ENCODE results near the gene PRELID3B.
"Not testable (repeated sequence)": the region's sequence is repeated elsewhere in the genome, so short reads cannot be mapped to it uniquely, and the experiment has no call there.

Gene PRELID3B

DNA sequence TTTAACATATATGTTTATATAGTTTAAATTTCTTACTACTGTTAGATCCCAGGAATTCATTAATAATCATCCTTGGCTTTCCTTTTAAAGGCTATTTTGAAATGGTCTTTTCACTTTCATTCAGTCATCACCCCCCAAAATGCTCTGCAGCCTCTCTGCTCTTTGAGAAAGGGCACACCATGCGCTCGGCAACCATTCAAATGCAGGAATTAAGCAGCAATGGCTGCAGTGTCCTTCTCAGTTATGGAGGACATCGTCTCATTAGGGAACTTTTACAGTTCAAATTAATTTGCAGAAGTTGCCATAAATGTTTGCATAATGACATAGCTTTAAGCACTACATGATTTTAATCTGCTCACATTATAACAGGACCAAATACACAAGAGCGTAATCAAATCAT lies 17.1 kb downstream of the PRELID3B start:
- no peak for DNase-seq (ENCODE audit: low spot score)

DNA sequence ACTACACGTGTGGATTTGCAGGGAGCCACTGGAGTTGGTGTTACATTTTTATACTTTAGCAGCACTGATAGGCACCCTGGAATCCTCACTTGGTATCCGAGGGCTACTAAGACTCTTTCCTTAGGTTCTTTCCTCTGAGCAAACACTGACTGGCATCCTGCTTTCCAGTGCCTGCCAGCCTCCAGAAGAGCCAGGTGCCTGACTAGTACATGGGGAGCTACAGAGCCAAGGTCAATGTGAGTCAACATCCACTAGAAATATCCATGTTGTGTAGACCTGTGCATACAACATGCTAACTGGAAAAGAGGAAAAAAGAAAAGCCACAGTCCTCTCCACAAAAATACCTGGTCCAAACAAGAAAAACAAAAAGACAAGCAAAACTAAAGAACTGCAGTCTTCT lies 17.5 kb downstream of the PRELID3B start:
- no peak for DNase-seq (ENCODE audit: low spot score)

DNA sequence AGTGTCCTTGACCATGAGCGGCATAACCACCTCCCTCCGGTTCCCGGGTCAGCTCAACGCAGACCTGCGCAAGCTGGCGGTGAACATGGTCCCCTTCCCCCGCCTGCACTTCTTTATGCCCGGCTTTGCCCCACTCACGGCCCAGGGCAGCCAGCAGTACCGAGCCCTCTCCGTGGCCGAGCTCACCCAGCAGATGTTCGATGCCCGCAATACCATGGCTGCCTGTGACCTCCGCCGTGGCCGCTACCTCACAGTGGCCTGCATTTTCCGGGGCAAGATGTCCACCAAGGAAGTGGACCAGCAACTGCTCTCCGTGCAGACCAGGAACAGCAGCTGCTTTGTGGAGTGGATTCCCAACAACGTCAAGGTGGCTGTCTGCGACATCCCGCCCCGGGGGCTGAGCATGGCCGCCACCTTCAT lies 18.5 kb downstream of the PRELID3B start:
- no peak for DNase-seq (ENCODE audit: low spot score)

DNA sequence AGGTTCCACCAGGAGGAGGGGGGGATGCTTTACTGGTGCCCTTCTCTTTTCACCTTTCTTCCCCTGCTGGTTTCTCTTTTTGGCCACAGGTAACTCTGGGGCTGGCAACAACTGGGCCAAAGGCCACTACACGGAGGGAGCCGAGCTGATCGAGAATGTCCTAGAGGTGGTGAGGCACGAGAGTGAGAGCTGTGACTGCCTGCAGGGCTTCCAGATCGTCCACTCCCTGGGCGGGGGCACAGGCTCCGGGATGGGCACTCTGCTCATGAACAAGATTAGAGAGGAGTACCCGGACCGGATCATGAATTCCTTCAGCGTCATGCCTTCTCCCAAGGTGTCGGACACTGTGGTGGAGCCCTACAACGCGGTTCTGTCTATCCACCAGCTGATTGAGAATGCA lies 19.0 kb downstream of the PRELID3B start:
- no peak for DNase-seq (ENCODE audit: low spot score)

DNA sequence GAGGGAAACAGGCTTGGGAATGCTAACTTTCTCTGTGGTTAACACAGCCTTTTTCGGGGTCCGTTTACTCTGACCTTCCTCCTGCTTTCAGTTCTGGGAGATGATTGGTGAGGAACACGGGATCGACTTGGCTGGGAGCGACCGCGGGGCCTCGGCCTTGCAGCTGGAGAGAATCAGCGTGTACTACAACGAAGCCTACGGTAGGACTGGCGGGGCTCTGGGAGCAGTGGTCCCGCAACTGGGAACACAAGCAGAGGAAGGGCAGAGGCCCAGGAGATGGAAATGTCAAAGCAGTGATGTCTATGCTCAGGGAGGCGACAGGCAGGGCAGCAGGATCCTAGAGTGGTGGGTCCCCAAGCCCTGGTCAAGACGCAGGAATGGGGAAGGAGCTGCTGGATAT lies 19.8 kb downstream of the PRELID3B start:
- no peak for DNase-seq (ENCODE audit: low spot score)

DNA sequence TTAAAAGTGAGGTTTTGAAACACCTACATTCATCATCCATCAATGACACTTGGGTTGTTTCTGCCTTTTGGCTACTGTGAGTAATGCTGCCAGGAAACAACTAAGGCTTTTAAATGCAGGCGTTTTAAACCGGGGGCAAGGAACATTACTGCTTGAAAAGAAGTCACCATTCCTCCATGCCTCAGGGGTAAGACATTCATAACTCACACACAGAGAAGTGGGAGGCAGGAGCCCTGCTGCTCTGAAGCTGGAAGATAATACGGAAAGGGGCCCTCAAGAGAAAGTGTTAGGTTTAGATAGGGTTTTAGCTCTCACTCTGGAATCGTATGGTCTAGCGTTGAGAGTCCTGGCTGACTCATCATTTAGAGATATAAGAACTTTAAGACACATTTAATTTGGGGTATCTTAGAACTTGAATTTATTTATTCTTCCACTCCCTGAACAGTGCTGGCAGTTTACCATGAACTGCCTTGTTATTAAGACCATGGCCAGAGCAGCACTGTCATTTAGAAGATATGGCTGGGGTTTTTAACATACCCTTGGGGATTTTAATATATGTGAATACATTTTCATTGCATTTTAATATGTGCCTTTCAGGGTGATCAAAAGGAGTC lies 21.5 kb downstream of the PRELID3B start:
- no peak for DNase-seq (ENCODE audit: low spot score)

DNA sequence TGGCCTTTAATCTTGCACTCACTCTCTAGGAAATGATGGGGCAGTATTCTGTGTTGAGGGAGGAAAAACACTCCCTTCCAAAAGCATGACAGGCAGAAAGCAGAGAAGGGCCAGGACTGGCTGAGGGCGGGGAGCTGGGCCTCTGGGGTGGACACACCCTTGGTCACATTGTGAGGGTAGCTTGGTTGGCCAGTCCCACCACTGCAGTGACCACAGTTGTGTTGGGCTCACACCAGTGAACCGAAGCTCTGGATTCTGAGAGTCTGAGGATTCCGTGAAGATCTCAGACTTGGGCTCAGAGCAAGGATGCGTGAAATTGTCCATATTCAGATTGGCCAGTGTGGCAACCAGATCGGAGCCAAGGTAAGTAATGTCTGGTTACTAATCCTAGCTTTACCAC lies 23.4 kb downstream of the PRELID3B start, which contains the start of gene TUBB1:
Gene TUBB1, plus strand, starts transcription at position 213 of the 400 bp plus-strand sequence. Its CDS starts 94 bp downstream, at position 307.
- DNase-seq (ENCODE audit: low spot score): no peak

DNA sequence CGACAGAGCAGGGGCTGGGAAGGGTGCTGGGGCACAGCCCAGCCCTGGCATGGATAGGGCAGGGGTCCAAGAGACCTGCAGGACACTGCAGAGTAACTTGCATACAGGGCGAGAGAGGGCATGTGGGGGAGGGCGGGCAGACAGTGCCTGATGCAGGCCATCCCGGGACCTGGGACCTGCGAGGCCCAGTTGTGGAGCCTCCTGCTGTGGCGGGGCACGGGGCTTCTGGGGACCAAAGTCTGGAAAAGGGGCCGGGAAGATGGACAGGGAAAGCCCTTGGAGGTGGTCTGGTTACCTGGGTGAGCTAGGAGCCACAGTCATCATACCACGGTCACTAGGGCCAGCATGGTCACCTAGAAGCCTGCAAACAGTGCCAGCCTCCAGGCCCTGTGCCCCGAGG lies 23.8 kb downstream of the PRELID3B start:
- no peak for DNase-seq (ENCODE audit: low spot score)

GRCh38 chr20:59017493-59018231 lies 24.9 kb downstream of the PRELID3B start:
- no peak for DNase-seq (ENCODE audit: low spot score)

DNA sequence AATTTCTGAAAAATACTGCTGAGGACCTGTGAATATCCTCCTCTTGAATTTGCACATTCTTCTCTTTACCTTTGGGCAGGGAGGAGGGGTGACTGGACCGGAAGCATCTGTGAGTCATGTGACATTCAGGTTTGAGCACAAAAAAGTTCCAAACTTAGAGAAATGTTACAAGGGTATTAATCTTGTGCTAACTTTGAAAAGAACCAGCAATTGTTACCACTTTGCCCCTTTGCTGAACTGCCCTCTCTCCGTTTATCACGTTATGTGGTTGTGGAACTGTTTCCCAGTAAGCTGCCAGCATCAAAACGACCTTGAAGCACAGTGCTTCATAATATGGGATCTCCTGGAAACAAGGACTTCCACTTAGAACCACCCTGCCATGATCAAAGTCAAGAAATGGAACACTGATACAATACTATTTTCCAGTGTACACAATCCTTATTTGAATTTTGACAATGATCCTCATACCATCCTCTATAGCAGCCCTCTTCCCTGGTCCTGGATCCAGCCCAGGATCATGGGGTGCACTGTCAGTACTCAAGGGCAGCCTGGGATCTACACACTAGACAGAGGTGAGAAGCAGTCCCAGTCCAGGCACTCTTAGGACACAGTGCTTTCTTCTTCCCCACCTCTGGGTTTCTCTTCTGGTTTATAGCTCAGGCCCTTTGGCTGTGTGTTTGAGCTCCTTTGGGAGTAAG lies 25.6 kb downstream of the PRELID3B start:
- no peak for DNase-seq (ENCODE audit: low spot score)

GRCh38 chr20:59015812-59016711 lies 26.5 kb downstream of the PRELID3B start:
- DNase-seq (ENCODE audit: low spot score): no peak

DNA sequence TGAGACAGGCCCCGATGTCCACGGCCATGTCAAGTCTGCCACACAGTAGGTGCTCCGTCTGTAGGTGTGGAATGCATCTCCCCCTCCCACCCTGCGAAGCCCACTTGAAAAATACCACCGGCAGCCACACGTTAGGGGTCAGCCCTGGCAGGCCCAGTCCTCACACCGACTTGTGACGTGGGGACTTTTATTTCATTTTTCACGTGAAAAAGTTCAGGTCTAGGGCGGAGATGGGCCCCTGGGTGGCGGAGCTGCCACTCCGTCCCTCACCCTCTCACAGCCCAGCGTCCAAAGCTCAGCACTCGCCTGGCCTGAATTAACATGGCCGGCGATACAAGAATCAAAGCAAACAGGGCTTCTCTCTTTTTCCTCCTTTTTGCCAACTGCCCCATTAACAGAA lies 27.2 kb downstream of the PRELID3B start:
- DNase-seq (ENCODE audit: low spot score): no peak

DNA sequence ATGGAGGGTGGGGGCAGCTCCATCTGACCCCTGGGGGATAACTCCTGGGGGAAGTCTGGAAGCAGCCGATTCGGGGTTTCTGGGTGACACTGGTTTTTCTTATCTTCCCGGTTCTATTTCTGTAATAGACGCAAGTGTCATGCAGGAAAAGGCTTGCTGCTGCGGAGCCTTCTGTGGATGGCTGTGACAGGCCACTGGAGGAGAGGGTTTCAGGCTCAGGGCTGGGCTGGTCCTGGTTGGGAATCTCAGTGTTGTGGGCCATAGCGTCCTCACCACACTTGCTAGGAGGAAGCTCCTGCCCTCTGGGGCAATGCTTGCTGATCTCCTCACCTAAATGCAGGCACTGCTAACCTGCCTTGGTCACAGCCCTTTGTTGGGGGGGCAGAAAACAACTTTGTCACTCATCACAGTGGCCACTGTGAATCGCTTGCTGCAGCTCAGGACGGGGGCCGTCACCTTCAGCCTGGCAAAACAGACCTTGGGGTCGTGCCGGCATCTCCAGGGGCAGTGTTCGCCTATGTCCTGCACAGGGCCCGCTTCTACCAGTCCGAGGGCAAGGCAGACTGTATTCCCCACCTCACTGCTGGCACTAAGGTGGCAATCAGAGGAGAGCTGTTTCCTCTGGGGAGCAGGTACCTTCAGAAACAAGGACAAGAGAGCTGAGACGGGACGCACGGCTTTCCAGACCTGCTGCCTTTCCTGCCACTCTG lies 27.8 kb downstream of the PRELID3B start:
- no peak for DNase-seq (ENCODE audit: low spot score)

DNA sequence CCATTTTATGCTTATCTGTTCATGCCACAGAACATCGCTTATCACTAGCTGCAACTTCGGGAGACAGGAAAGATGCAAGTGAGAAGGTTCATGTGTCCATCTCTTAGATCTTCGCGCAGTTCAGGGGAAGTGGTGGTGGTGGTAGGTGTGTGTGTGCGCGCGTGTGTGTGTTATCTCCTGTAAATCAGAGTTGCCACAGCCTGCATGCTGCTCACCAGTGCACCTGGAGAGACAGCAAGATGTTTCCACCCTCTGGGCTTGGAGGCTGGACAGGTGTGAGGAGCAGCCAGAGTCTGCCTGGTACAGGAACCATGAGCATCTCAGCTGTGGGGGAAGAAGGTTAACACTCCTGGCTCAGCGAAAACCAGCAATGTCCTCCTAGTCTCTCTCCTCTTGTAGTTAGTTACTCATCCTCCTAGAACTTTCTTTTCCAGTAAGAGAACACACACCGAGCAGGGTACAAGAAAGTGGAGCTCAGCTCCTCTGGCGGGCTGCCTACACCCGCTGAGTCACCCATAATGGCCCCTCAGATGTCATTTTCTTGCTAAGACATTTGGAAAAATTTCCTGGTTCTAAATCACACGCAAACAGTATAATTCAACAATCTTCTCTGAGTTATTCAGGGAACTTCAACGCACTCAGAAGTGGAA lies 28.5 kb downstream of the PRELID3B start:
- DNase-seq (ENCODE audit: low spot score): no peak

- no peak for DNase-seq (ENCODE audit: low spot score)
These were observed 29.3 kb downstream of the PRELID3B start for GRCh38 chr20:59013031-59013951.

DNA sequence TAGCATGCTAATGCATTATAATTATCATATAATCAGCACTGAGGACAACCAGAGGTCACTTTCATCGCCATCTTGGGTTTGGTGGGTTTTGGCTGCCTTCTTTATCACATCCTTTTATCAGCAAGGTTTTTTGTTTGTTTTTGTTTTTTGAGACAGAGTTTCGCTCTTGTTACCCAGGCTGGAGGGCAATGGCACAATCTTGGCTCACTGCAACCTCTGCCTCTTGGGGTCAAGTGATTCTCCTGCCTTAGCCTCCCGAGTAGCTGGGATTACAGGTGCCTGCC lies 30.8 kb downstream of the PRELID3B start:
- DNase-seq (ENCODE audit: low spot score): not testable (repeated sequence)

GRCh38 chr20:59010995-59011873 lies 31.4 kb downstream of the PRELID3B start:
- no peak for DNase-seq (ENCODE audit: low spot score)

DNA sequence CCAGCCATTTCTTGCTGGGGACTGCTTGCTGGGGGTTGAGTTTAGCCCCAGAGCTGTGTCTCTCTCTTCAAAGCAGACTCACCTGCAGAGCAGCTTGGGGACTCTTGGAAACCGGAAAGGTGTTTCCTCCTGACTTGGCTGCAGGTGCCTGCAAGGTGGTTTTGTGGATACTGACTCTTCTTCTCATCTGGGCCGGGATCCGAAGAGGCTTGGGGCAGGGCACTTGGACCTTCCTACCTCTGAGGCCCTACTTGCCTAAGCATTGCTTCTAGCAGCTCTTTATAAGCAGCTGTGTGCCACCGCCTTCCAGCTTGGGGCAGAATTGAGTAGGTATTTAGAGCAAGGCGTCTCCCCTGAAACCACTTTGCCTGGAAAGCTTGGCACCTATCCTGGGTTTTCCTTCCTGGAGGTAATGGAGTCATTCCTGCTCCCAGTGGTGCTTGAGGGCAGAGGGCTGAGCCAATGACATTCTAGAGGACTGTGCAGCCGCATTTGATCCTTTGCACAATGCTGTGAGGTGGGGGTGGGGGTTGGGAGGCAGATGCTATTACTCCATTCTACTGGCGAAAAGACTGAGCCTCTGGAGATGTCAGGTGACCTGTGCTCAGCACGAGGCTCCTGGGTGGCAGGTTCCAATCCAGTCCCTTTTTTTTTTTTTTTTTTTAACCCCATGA lies 32.1 kb downstream of the PRELID3B start:
- no peak for DNase-seq (ENCODE audit: low spot score)
